ENCODE results near the gene CHST11. TPM values are rescaled to one million over a fixed set of nuclear protein-coding genes. Genes with fewer than 3 reads are reported as not detected.
A peak's percentile ranks its signal among the peaks of the same experiment; 100 is the strongest.

Gene CHST11
- total RNA-seq, 1 donor from 2014 or later, result 46.2 TPM

DNA sequence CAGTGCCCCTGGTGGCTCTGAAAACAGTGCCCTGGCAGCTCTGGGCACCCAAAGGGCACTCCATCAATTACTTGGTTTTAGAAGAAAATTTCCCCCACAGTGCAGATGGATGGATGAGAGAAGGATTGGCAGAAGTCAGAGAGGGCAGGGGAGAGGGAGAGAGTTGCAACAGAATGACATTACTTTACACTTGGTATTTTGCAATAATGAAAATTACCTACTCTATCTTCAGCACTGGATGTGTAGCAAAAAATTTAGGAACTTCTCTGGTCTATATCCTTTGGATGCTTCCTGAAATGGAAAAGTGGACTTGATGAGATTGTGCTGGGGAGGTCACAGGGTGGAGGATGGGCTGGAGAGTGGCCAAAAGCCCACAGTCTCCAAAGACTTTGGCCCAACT lies 193.2 kb downstream of the CHST11 start:
- Histone ChIP-seq H3K4me1 (peaks cover 30% of the 10 kb centered on the region), H3K4me3 (no peak overlapping the region), H3K27ac (peak overlapping the region; percentile 24), H3K9me3 (no peaks in the 10 kb centered on the region), H3K36me3 (no peaks in the 10 kb centered on the region), H3K27me3 (ENCODE audit: low read depth) (no peaks in the 10 kb centered on the region)
- intact Hi-C loops (cut with DNase I), result no loop called here
- DNase-seq (no peak), ATAC-seq (peak in 1 of 2 donors; percentile 41)
- TF ChIP-seq, protein P1, sequence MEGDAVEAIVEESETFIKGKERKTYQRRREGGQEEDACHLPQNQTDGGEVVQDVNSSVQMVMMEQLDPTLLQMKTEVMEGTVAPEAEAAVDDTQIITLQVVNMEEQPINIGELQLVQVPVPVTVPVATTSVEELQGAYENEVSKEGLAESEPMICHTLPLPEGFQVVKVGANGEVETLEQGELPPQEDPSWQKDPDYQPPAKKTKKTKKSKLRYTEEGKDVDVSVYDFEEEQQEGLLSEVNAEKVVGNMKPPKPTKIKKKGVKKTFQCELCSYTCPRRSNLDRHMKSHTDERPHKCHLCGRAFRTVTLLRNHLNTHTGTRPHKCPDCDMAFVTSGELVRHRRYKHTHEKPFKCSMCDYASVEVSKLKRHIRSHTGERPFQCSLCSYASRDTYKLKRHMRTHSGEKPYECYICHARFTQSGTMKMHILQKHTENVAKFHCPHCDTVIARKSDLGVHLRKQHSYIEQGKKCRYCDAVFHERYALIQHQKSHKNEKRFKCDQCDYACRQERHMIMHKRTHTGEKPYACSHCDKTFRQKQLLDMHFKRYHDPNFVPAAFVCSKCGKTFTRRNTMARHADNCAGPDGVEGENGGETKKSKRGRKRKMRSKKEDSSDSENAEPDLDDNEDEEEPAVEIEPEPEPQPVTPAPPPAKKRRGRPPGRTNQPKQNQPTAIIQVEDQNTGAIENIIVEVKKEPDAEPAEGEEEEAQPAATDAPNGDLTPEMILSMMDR (IDR thresholded peaks at IDR 0.05), result no peak

- H3K4me3 ChIP-seq, result no peak overlapping the region
- H3K9me3 ChIP-seq, result no peaks in the 10 kb centered on the region
- intact Hi-C loops (cut with DNase I), result no loop called here
- TF ChIP-seq, protein P1 (IDR thresholded peaks at IDR 0.05), result no peak
- DNase-seq (no peak), ATAC-seq (no peak)
- peaks cover 30% of the 10 kb centered on the region for H3K4me1 ChIP-seq
- H3K27ac ChIP-seq, result no peak overlapping the region
- H3K36me3 ChIP-seq, result no peaks in the 10 kb centered on the region
- no peaks in the 10 kb centered on the region for H3K27me3 ChIP-seq (ENCODE audit: low read depth)
Measured at GRCh38 chr12:104650541-104650940, 193.8 kb downstream of the CHST11 start.

DNA sequence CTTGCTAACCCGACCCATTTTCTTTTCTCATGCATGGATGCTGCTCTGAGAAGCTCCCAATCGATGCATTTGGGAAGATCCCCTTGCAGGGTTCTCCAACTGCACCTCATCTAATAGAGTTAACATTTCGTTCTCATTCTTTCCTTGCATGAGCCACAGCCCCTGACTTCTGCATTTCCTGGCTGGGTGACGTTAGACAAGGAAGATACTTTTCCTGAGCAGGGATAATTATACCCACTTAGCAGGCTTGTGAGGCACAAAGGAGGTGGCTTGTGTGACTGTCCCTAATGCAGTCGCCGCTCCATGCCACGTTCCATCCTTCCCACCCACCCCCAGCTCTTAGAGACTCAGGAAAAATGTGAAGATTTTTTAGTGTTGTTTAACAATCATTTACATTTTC lies 195.1 kb downstream of the CHST11 start:
- Histone ChIP-seq H3K9me3 (no peaks in the 10 kb centered on the region), H3K36me3 (no peaks in the 10 kb centered on the region), H3K27ac (no peak overlapping the region), H3K4me3 (no peak overlapping the region), H3K27me3 (ENCODE audit: low read depth) (no peaks in the 10 kb centered on the region), H3K4me1 (peaks cover 30% of the 10 kb centered on the region)
- ATAC-seq, result no peak
- intact Hi-C loops (cut with DNase I), result no loop called here
- no peak for DNase-seq
- TF ChIP-seq, protein P1 (IDR thresholded peaks at IDR 0.05), result no peak

GRCh38 chr12:104652358-104652757 lies 195.6 kb downstream of the CHST11 start:
- TF ChIP-seq, protein P1 (IDR thresholded peaks at IDR 0.05), result no peak
- no peak overlapping the region for H3K27ac ChIP-seq
- H3K27me3 ChIP-seq (ENCODE audit: low read depth), result no peaks in the 10 kb centered on the region
- no peaks in the 10 kb centered on the region for H3K9me3 ChIP-seq
- H3K4me3 ChIP-seq, result no peak overlapping the region
- ATAC-seq (no peak), DNase-seq (no peak)
- intact Hi-C loops (cut with DNase I), result no loop called here
- peaks cover 30% of the 10 kb centered on the region for H3K4me1 ChIP-seq
- no peaks in the 10 kb centered on the region for H3K36me3 ChIP-seq

- H3K9me3 ChIP-seq, result no peaks in the 10 kb centered on the region
- no peak overlapping the region for H3K4me3 ChIP-seq
- H3K36me3 ChIP-seq, result no peaks in the 10 kb centered on the region
- DNase-seq (no peak), ATAC-seq (no peak)
- no peak overlapping the region for H3K27ac ChIP-seq
- peaks cover 30% of the 10 kb centered on the region for H3K4me1 ChIP-seq
- TF ChIP-seq, protein P1 (IDR thresholded peaks at IDR 0.05), result no peak
- no peaks in the 10 kb centered on the region for H3K27me3 ChIP-seq (ENCODE audit: low read depth)
- intact Hi-C loops (cut with DNase I), result no loop called here
Measured at GRCh38 chr12:104652910-104653309, 196.2 kb downstream of the CHST11 start.

Data from lower lobe of right lung (tissue), 2 donors.